H1 (cell line): Measurements from ENCODE around the gene TMEM131L. TPM values are rescaled to one million over a fixed set of nuclear protein-coding genes. Genes with fewer than 3 reads are reported as not detected.

Source experiments
- CTCF ChIA-PET: fragments of 300-600 bp; sonication (Branson Sonifier 250); formaldehyde crosslinking; loops from one replicate; lab custom pipeline; 2021; ENCODE audit not compliant: partially characterized antibody; lab: Charles Lee
- POLR2A ChIA-PET: fragments of 300-600 bp; sonication (Branson Sonifier 250); formaldehyde crosslinking; loops from one replicate; lab custom pipeline; 2021; ENCODE audit warnings: inconsistent platforms; ENCODE audit not compliant: partially characterized antibody; lab: Charles Lee
- DNase-seq, 2 experiments: peaks; one replicate each; pipeline versions ENCODE4 v3.0.0 to v3.0.0-alpha.2; 2010 to 2022; ENCODE audit warnings: low spot score in 2 of 2, low read depth in 1 of 2, mixed read lengths in 1 of 2
- FAIRE-seq: peaks from 2 replicates; lab custom pipeline; 2011; peaks lifted over from hg19 to GRCh38; lab: Jason Lieb, UNC
- H2AFZ ChIP-seq: 2 replicates; pipeline ENCODE4 v1.8.1; 2012; ENCODE audit warnings: low read length, inconsistent platforms
- H2AK5ac ChIP-seq: 2 replicates; pipeline ENCODE4 v1.6.1; 2013; ENCODE audit warnings: low read depth, low read length
- H2BK120ac ChIP-seq: replicated peaks from 2 replicates; pipeline ENCODE3; 2013; ENCODE audit warnings: low read depth, low read length, inconsistent platforms
- H2BK12ac ChIP-seq: 2 replicates; pipeline ENCODE4 v1.6.1; 2013; ENCODE audit warnings: low read depth, low read length
- H2BK15ac ChIP-seq: 2 replicates; pipeline ENCODE4 v1.6.1; 2013; ENCODE audit warnings: low read length
- H2BK20ac ChIP-seq: 2 replicates; pipeline ENCODE4 v1.6.1; 2013; ENCODE audit warnings: low read length
- H2BK5ac ChIP-seq: 2 replicates; pipeline ENCODE4 v1.6.1; 2013; ENCODE audit warnings: low read depth, low read length
- H3K14ac ChIP-seq: 2 replicates; pipeline ENCODE4 v1.6.1; 2013; ENCODE audit warnings: inconsistent platforms; ENCODE audit not compliant: insufficient read length
- H3K18ac ChIP-seq: 2 replicates; pipeline ENCODE4 v1.6.1; 2013; ENCODE audit warnings: low read length; ENCODE audit errors: extremely low read depth
- H3K23ac ChIP-seq: 2 replicates; pipeline ENCODE4 v1.6.1; 2013; ENCODE audit warnings: inconsistent platforms; ENCODE audit not compliant: insufficient read length
- H3K23me2 ChIP-seq: 2 replicates; pipeline ENCODE4 v1.6.1; 2013; ENCODE audit warnings: low read depth, low read length
- H3K27ac ChIP-seq: 2 replicates; pipeline ENCODE4 v1.6.1; 2011; ENCODE audit warnings: low read depth, low read length, inconsistent platforms
- H3K27me3 ChIP-seq, 4 experiments: replicated peaks in 1 of 4; 1 replicate in 1 of 4; 2 replicates in 3 of 4; pipeline versions ENCODE4 v1.6.1 to v1.8.1; 2011 to 2013; ENCODE audit warnings: low read length in 3 of 4, mild to moderate bottlenecking in 3 of 4, inconsistent platforms in 2 of 4, mixed read lengths in 2 of 4, moderate library complexity in 1 of 4; ENCODE audit not compliant: control insufficient read depth in 3 of 4, insufficient read depth in 3 of 4; ENCODE audit errors: extremely low read depth in 1 of 4
- H3K36me3 ChIP-seq, 4 experiments: 2 replicates each; pipeline versions ENCODE4 v1.6.1 to v1.8.1; 2011 to 2013; ENCODE audit warnings: mild to moderate bottlenecking in 4 of 4, low read length in 3 of 4, moderate library complexity in 2 of 4, control low read depth in 1 of 4, inconsistent platforms in 1 of 4; ENCODE audit not compliant: insufficient read depth in 4 of 4, control insufficient read depth in 2 of 4
- H3K4ac ChIP-seq: replicated peaks from 2 replicates; pipeline ENCODE3; 2013; ENCODE audit warnings: low read length, low read depth, mixed read lengths, inconsistent platforms; ENCODE audit not compliant: insufficient read length
- H3K4me1 ChIP-seq, 4 experiments: replicated peaks in 1 of 4; 1 replicate in 1 of 4; 2 replicates in 3 of 4; pipeline versions ENCODE4 v1.6.1 to v1.8.1; 2011 to 2013; ENCODE audit warnings: low read length in 3 of 4, inconsistent platforms in 2 of 4, mixed read lengths in 1 of 4; ENCODE audit not compliant: insufficient read depth in 4 of 4, control insufficient read depth in 3 of 4
- H3K4me2 ChIP-seq, 2 experiments: 2 replicates each; pipeline versions ENCODE4 v1.6.1 to v1.8.1; 2011 to 2013; ENCODE audit warnings: low read depth in 2 of 2, low read length in 2 of 2, control low read depth in 1 of 2, inconsistent platforms in 1 of 2, mild to moderate bottlenecking in 1 of 2; ENCODE audit not compliant: insufficient read depth in 1 of 2
- H3K4me3 ChIP-seq, 4 experiments: fragments of 200-600, 300-600 bp in 1 of 4; sonication (generic), shearing (Covaris generic), sonication (Bioruptor Twin) in 1 of 4; 2 replicates each; pipeline versions ENCODE4 v1.5.1 to v1.8.1; 2011 to 2016; ENCODE audit warnings: low read length in 4 of 4, low read depth in 3 of 4, control low read depth in 2 of 4, inconsistent platforms in 2 of 4, mild to moderate bottlenecking in 2 of 4, mixed read lengths in 1 of 4, moderate library complexity in 1 of 4; ENCODE audit not compliant: insufficient read depth in 2 of 4; ENCODE audit errors: extremely low read depth in 1 of 4
- H3K56ac ChIP-seq: replicated peaks from 2 replicates; pipeline ENCODE3; 2013; ENCODE audit warnings: low read depth, mild to moderate bottlenecking, mixed read lengths, low read length, inconsistent platforms; ENCODE audit not compliant: insufficient read length
- H3K79me1 ChIP-seq: 2 replicates; pipeline ENCODE4 v1.6.1; 2013; ENCODE audit warnings: low read depth, low read length, control low read depth
- H3K79me2 ChIP-seq, 2 experiments: 2 replicates each; pipeline versions ENCODE4 v1.6.1 to v1.8.1; 2012 to 2013; ENCODE audit warnings: low read length in 2 of 2, mild to moderate bottlenecking in 2 of 2, inconsistent platforms in 1 of 2; ENCODE audit not compliant: insufficient read depth in 2 of 2, control insufficient read depth in 1 of 2
- H3K9ac ChIP-seq, 4 experiments: replicated peaks in 1 of 4; 1 replicate in 1 of 4; 2 replicates in 3 of 4; pipeline versions ENCODE4 v1.6.1 to v1.8.1; 2011 to 2013; ENCODE audit warnings: low read depth in 3 of 4, low read length in 3 of 4, control low read depth in 2 of 4, mild to moderate bottlenecking in 2 of 4, moderate library complexity in 2 of 4, inconsistent platforms in 1 of 4; ENCODE audit errors: extremely low read depth in 1 of 4
- H3K9me3 ChIP-seq, 2 experiments: 2 replicates each; pipeline versions ENCODE4 v1.6.1 to v1.8.1; 2012 to 2013; ENCODE audit warnings: mild to moderate bottlenecking in 2 of 2, moderate library complexity in 2 of 2, control low read depth in 1 of 2, inconsistent platforms in 1 of 2, low read depth in 1 of 2, low read length in 1 of 2, mixed read lengths in 1 of 2; ENCODE audit not compliant: insufficient read depth in 2 of 2
- H4K20me1 ChIP-seq, 2 experiments: replicated peaks in 1 of 2; 2 replicates each; pipeline versions ENCODE3 to v1.8.1; 2011 to 2013; ENCODE audit warnings: inconsistent platforms in 2 of 2, low read length in 2 of 2, mild to moderate bottlenecking in 1 of 2; ENCODE audit not compliant: insufficient read depth in 2 of 2, control insufficient read depth in 1 of 2
- H4K5ac ChIP-seq: 2 replicates; pipeline ENCODE4 v1.6.1; 2013; ENCODE audit warnings: low read length, low read depth, mixed read lengths, inconsistent platforms; ENCODE audit not compliant: insufficient read length
- H4K8ac ChIP-seq: 2 replicates; pipeline ENCODE4 v1.8.0; 2013; ENCODE audit warnings: mild to moderate bottlenecking, moderate library complexity, low read length, inconsistent platforms; ENCODE audit not compliant: insufficient read depth; ENCODE audit errors: extremely low read depth
- H4K91ac ChIP-seq: replicated peaks from 2 replicates; pipeline ENCODE3; 2013; ENCODE audit warnings: low read length, mixed read lengths, inconsistent platforms; ENCODE audit not compliant: insufficient read length
- ASH2L ChIP-seq: fragments of 200-600, 300-600 bp; sonication (generic); IDR thresholded peaks from one replicate; pipeline ENCODE4 v1.7.1; 2017; ENCODE audit warnings: low read length
- CTBP2 ChIP-seq: IDR thresholded peaks from 2 replicates; pipeline ENCODE4 v1.7.0; 2011; ENCODE audit warnings: borderline replicate concordance, mild to moderate bottlenecking, moderate library complexity, mixed read lengths, low read length; ENCODE audit not compliant: insufficient read depth, insufficient read length
- GTF2F1 ChIP-seq: IDR thresholded peaks from 2 replicates; pipeline ENCODE4 v1.6.1; 2012; ENCODE audit warnings: low read depth, low read length, improper control_type of control experiment, borderline replicate concordance
- NRF1 ChIP-seq: IDR thresholded peaks from 2 replicates; pipeline ENCODE4 v1.6.1; 2011; ENCODE audit warnings: mild to moderate bottlenecking, low read depth, low read length, improper control_type of control experiment
- PHF8 ChIP-seq: fragments of 200-600 bp; sonication (generic); conservative IDR thresholded peaks from 2 replicates; pipeline ENCODE4 v1.7.1; 2012; ENCODE audit warnings: low read depth, mild to moderate bottlenecking, inconsistent platforms, low read length, moderate library complexity
- RAD21 ChIP-seq, 2 experiments: IDR thresholded peaks in 1 of 2; conservative IDR thresholded peaks in 1 of 2; 2 replicates each; pipeline ENCODE4 v1.6.1; 2011; ENCODE audit warnings: low read depth in 2 of 2, low read length in 2 of 2, improper control_type of control experiment in 1 of 2, inconsistent platforms in 1 of 2, mild to moderate bottlenecking in 1 of 2, moderate library complexity in 1 of 2
- SRF ChIP-seq: IDR thresholded peaks from 2 replicates; pipeline ENCODE4 v1.6.1; 2011; ENCODE audit warnings: mild to moderate bottlenecking, low read depth, low read length, moderate library complexity
- TCF12 ChIP-seq: IDR thresholded peaks from 2 replicates; pipeline ENCODE4 v1.6.1; 2011; ENCODE audit warnings: low read depth, mild to moderate bottlenecking, low read length
- WGBS, 2 experiments: shearing (Covaris generic) in 1 of 2; methylation state at CpG; one replicate each; pipeline versions ENCODE4 v1.1.6 to v1.1.7; 2013 to 2015; ENCODE audit warnings: low lambda C conversion rate in 2 of 2, mixed read lengths in 2 of 2, inconsistent platforms in 1 of 2, low coverage in 1 of 2, missing lambda C conversion rate in 1 of 2; ENCODE audit not compliant: insufficient replicate concordance in 2 of 2, insufficient coverage in 1 of 2, insufficient read length in 1 of 2; ENCODE audit errors: extremely low coverage in 1 of 2, missing lambda C conversion rate in 1 of 2; 5-methylcytosine and 5-hydroxymethylcytosine counted together
- polyA plus RNA-seq, 7 experiments: library from polyadenylated mRNA; depleted of rRNA in 3 of 7; stranded (reverse) in 5 of 7; unstranded in 2 of 7; fragments of >200 nt in 5 of 7; fragments of 200-250 nt in 2 of 7; gene quantifications; 1 replicate in 5 of 7; 2 replicates in 1 of 7; 4 replicates in 1 of 7; pipeline versions ENCODE4 v1.2.1 to v1.2.3, GENCODE V29; 2011 to 2013; ENCODE audit warnings: missing spikeins in 2 of 7, mixed read lengths in 2 of 7
- total RNA-seq: library from RNA; stranded (reverse); fragmentation: NEBNext Ultra II Directional; extraction: Animal tissue kit (Norgen Biotek cat#: 25700); gene quantifications from 2 replicates; pipeline ENCODE4 v1.2.1, GENCODE V29; 2021
- TF ChIP-seq, protein P1 (sequence below), 3 experiments: IDR thresholded peaks; 1 replicate in 2 of 3; 2 replicates in 1 of 3; pipeline versions ENCODE4 v1.5.1 to v1.6.1; 2011; ENCODE audit warnings: low read length in 3 of 3, mild to moderate bottlenecking in 3 of 3, inconsistent platforms in 2 of 3, low read depth in 1 of 3, moderate library complexity in 1 of 3; ENCODE audit not compliant: insufficient read depth in 1 of 3; ENCODE audit errors: control extremely low read depth in 1 of 3

Gene TMEM131L
- total and polyA plus RNA-seq, 2 of the 8 experiments (the other 6 are each of a cell fraction or from before 2014, with no cell fraction given) = 14.3 to 26.1 TPM

DNA sequence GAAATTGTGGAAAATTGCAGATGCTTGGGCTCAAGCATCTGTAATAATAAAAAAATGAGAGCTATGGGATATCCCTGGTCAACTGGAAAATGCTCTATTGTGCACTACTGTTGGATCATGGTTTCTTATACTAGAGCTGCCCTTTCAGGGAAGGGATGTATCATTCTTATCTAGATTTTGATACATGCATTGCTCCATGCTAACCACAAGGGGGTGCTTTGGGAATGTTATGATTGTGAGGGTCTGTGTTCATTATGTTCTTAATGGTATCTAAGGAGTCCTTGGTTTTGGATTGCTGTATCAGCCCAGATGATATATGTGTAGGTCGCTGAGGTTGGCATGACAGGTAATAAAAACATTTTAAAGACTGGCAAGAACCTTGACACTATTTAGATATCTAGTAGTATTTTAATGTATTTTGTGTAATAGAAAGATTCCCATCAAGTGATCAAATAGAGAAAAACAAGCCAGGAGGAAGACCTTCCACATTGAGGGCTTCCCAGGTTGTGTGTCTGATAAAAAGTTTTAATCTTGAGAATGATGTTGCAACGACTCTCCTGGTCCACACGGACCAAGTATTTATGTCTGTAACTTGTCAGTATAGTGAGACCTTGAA lies 168.7 kb downstream of the TMEM131L start:
- CTCF ChIA-PET = interaction anchor here (0.6 to 8.3 kb wide), 35 partner anchors 9 to 1171 kb away, joined by 3 to 142 read pairs (median 4); partner anchors contain the start of gene TRIM2
- Histone ChIP-seq H3K23me2 (no peaks in the 10 kb centered on the region), H3K79me2 (no peaks in the 10 kb centered on the region), H2AFZ (no peak overlapping the region), H3K4me3 (no peak overlapping the region), H3K56ac (no peak overlapping the region), H2BK120ac (no peak overlapping the region), H3K14ac (no peak overlapping the region), H3K36me3 (peaks cover 14 to 48% (median 25%) of the 10 kb centered on the region in 4 experiments), H3K27me3 (no peaks in the 10 kb centered on the region), H4K91ac (no peak overlapping the region), H3K9ac (no peak overlapping the region), H2BK15ac (no peak overlapping the region), H4K8ac (no peak overlapping the region), H2BK12ac (no peak overlapping the region), H3K27ac (no peak overlapping the region), H2AK5ac (no peak overlapping the region), H2BK20ac (no peak overlapping the region), H3K4ac (no peak overlapping the region), H3K9me3 (peaks cover 5 to 12% of the 10 kb centered on the region in 2 experiments; a peak in 2 of 4 replicates), H3K4me2 (no peak overlapping the region), H3K79me1 (no peaks in the 10 kb centered on the region), H3K18ac (no peak overlapping the region), H3K23ac (no peak overlapping the region), H4K5ac (no peak overlapping the region), H2BK5ac (no peak overlapping the region), H3K4me1 (peaks cover 0 to under 1% (median 0%) of the 10 kb centered on the region in 4 experiments; a peak in 1 of 7 replicates), H4K20me1 (no peaks in the 10 kb centered on the region)
- FAIRE-seq (peak; percentile 63), DNase-seq (no peak)
- POLR2A ChIA-PET = interaction anchor here (0.6 to 1.1 kb wide), 2 partner anchors 18 to 115 kb away, joined by 3 read pairs; no protein-coding TSS in a partner anchor
- WGBS, 2 experiments = 90% methylated on average over 3 of the region's 3 CpGs; no CpG with 5 or more reads in 1 of the 2 experiments
- no peak for TF ChIP-seq NRF1
- TF ChIP-seq GTF2F1 = no peak
- TF ChIP-seq, protein P1, sequence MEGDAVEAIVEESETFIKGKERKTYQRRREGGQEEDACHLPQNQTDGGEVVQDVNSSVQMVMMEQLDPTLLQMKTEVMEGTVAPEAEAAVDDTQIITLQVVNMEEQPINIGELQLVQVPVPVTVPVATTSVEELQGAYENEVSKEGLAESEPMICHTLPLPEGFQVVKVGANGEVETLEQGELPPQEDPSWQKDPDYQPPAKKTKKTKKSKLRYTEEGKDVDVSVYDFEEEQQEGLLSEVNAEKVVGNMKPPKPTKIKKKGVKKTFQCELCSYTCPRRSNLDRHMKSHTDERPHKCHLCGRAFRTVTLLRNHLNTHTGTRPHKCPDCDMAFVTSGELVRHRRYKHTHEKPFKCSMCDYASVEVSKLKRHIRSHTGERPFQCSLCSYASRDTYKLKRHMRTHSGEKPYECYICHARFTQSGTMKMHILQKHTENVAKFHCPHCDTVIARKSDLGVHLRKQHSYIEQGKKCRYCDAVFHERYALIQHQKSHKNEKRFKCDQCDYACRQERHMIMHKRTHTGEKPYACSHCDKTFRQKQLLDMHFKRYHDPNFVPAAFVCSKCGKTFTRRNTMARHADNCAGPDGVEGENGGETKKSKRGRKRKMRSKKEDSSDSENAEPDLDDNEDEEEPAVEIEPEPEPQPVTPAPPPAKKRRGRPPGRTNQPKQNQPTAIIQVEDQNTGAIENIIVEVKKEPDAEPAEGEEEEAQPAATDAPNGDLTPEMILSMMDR (IDR thresholded peaks at IDR 0.05; ENCODE audit: control extremely low read depth in 1 of 3, insufficient read depth in 1 of 3, low read depth in 1 of 3, low read length in 3 of 3) = peak in 2 of 3 experiments; percentile 55 to 78; a peak in 3 of 4 replicates
- no peak for TF ChIP-seq PHF8
- peak; percentile 63 to 64 for TF ChIP-seq RAD21 (IDR thresholded peaks at IDR 0.05 in 1 of 2, conservative IDR thresholded peaks at IDR 0.05 in 1 of 2; ENCODE audit: low read depth in 2 of 2, low read length in 2 of 2)
- TF ChIP-seq ASH2L = no peak
- no peak for TF ChIP-seq TCF12
- TF ChIP-seq SRF = no peak
- no peak for TF ChIP-seq CTBP2
